Lower lobe of right lung (tissue), 2 donors: Measurements from ENCODE around the gene HNRNPU. TPM values are rescaled to one million over a fixed set of nuclear protein-coding genes. Genes with fewer than 3 reads are reported as not detected.

ENCODE experiments used
- ATAC-seq, 2 donors: fragments of 200-7000 bp; cut with Tn5 transposase; one replicate each; pipeline ENCODE4 v1.9.1; 2020 to 2022; ENCODE audit warnings: mild to moderate bottlenecking in 2 of 2, moderate library complexity in 2 of 2
- DNase-seq: peaks from one replicate; pipeline ENCODE4 v3.0.0-alpha.2; 2020
- H3K27ac ChIP-seq: fragments of 200-600 bp; one replicate; pipeline ENCODE4 v1.8.0; 2022
- H3K27me3 ChIP-seq: fragments of 200-600 bp; one replicate; pipeline ENCODE4 v1.8.0; 2022; ENCODE audit warnings: low read depth
- H3K36me3 ChIP-seq: fragments of 200-600 bp; one replicate; pipeline ENCODE4 v1.8.0; 2022; ENCODE audit warnings: mild to moderate bottlenecking
- H3K4me1 ChIP-seq: fragments of 200-600 bp; one replicate; pipeline ENCODE4 v1.8.0; 2022
- H3K4me3 ChIP-seq: fragments of 200-600 bp; one replicate; pipeline ENCODE4 v1.8.0; 2022; ENCODE audit warnings: mild to moderate bottlenecking
- H3K9me3 ChIP-seq: fragments of 200-600 bp; one replicate; pipeline ENCODE4 v1.8.0; 2022
- intact Hi-C: fragments of 100-400 bp; cut with DNase I; formaldehyde crosslinking; loops from one replicate; pipeline ENCODE4 v1.11.0; 2022
- total RNA-seq: library from RNA; stranded (reverse); fragmentation: NEBNext Ultra II Directional; extraction: Animal tissue kit (Norgen Biotek cat#: 25700); gene quantifications from one replicate; pipeline ENCODE4 v1.2.1, GENCODE V29; 2021
- TF ChIP-seq, protein P1 (sequence below): fragments of 200-600 bp; IDR thresholded peaks from one replicate; pipeline ENCODE4 v1.8.0; 2022; ENCODE audit warnings: antibody characterized with exemption, mild to moderate bottlenecking
- donor health status: DM: no; HTN: yes; CAD: no; lungs with severe emphysema.

Gene HNRNPU
- total RNA-seq, 1 donor from 2014 or later = 279 TPM

DNA sequence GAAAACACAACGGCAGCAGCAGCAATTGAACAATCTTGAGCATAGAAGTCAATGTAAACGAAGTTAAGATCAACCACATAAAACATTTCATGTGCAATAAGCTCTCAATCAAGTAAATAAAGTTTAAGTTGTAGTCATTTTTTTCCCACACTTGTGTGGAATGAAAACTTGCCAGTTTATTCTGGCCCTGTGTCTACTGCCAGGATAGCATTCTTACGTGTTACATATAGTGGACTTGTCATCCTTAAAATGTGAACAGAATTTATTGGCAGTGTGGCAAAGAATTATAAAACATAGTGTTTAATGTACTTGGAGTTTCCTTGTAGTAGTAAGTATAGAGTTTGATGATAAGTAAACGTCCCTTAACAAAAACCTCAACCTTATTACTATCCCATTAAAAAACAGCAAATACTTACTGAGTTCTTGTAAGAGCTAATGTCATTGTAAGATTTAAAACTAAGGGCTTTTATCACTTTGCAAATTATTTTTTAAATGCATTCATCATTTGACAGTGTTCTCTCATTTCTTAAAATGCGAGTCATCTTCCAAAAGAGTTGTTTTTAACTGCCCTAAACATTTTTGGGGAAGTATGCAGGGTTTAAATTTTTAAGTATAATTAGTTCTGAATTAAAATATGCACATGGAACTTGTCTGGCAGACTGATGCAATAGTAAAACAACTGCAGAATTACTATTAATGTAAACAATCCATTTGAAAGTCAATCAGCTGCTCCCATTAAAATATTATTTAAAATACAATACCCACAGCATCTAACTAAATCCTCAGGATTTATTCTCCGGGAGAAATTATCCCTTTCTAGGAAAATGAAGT, 21.0 kb downstream of the HNRNPU start:
- TF ChIP-seq, protein P1, sequence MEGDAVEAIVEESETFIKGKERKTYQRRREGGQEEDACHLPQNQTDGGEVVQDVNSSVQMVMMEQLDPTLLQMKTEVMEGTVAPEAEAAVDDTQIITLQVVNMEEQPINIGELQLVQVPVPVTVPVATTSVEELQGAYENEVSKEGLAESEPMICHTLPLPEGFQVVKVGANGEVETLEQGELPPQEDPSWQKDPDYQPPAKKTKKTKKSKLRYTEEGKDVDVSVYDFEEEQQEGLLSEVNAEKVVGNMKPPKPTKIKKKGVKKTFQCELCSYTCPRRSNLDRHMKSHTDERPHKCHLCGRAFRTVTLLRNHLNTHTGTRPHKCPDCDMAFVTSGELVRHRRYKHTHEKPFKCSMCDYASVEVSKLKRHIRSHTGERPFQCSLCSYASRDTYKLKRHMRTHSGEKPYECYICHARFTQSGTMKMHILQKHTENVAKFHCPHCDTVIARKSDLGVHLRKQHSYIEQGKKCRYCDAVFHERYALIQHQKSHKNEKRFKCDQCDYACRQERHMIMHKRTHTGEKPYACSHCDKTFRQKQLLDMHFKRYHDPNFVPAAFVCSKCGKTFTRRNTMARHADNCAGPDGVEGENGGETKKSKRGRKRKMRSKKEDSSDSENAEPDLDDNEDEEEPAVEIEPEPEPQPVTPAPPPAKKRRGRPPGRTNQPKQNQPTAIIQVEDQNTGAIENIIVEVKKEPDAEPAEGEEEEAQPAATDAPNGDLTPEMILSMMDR = no peak
- ATAC-seq (no peak), DNase-seq (no peak)
- Histone ChIP-seq H3K27me3 (no peaks in the 10 kb centered on the region), H3K4me3 (no peak overlapping the region), H3K9me3 (no peaks in the 10 kb centered on the region), H3K36me3 (peaks cover 85% of the 10 kb centered on the region), H3K27ac (no peak overlapping the region), H3K4me1 (peaks cover 23% of the 10 kb centered on the region)
- intact Hi-C loops = no loop called here

DNA sequence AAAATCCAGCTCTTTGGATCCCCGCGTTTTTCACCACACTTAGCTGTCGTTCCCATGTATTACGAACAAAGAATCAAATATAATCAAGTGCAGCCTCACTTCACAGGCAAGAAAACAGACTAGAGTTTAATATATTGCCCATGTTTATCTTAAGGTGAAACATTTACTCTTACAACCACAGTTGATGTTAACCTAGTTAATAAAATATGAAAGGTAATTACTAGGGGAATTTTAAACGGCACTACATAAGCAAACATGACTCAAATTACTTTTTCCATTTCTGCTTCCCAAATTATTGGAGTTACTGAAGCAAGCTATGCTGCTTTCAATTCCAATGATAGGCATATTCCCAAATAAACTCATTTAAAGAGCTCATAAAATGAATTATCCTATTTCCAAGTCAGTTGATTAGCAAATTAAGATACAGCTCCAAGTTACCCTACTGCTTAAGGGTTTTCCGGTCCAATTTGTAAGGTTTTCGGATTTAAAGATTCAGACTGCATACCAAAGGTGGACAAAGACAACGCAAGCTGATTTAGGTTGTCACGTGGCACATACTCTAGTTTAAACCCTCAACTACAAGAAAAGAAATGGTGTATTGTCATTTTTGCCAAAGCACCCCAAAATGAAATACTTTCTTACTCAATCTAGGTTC, 22.9 kb downstream of the HNRNPU start:
- Histone ChIP-seq H3K4me3 (no peak overlapping the region), H3K27ac (no peak overlapping the region), H3K27me3 (no peaks in the 10 kb centered on the region), H3K4me1 (peaks cover 40% of the 10 kb centered on the region), H3K9me3 (no peaks in the 10 kb centered on the region), H3K36me3 (peaks cover 74% of the 10 kb centered on the region)
- intact Hi-C loops = no loop called here
- TF ChIP-seq, protein P1 = no peak
- ATAC-seq (no peak), DNase-seq (no peak)

DNA sequence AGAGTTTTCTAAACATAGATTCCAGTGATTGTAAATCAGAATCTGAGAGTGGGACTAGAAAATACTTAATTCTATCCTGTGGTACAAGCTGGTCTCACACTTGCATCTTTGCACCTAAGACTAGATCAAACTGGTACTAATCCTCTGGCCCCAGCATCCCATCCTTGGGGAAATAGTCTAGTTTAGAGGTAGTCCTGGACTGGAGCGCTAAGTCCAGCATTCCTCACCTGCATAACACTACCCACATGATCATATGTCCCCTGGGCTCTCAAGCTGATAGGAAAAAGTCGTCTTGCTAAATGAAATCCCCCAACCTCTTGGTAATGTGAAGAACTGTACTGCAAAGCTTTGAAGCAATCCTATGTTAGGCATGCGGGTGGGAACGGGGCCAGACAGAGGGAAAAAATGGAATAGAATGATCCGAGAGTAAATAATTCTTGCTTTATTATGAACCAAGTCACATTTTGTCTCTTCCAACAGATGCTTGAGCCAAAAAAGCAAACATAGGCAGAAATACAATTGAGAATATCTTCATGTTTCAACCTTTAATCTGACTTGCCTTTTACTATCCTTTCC, 24.0 kb downstream of the HNRNPU start:
- DNase-seq (no peak), ATAC-seq (no peak)
- no peaks in the 10 kb centered on the region for H3K27me3 ChIP-seq
- no peak overlapping the region for H3K27ac ChIP-seq
- intact Hi-C loops = no loop called here
- H3K4me3 ChIP-seq = no peak overlapping the region
- H3K4me1 ChIP-seq = peaks cover 45% of the 10 kb centered on the region
- H3K36me3 ChIP-seq = peaks cover 63% of the 10 kb centered on the region
- TF ChIP-seq, protein P1 = no peak
- no peaks in the 10 kb centered on the region for H3K9me3 ChIP-seq

DNA sequence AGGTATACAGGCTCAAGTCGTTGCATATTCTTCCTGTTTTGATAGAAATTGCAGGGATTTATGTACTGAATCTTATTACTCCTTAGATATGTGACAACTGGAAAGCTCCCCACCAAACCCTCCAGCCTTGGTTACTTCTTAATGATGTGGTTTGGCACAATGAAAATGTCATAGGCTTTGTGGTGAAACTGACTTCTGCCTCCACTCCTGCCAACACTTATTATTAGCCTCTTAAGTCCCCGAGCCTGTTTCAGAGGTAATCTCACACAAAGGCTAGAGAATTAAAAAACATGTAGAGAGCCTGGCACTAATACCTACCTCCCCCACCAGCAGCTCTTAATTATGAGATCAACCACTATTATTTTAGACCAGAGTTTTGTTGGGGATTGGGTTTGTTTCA, 24.7 kb downstream of the HNRNPU start:
- Histone ChIP-seq H3K9me3 (no peaks in the 10 kb centered on the region), H3K4me3 (no peak overlapping the region), H3K27me3 (no peaks in the 10 kb centered on the region), H3K27ac (no peak overlapping the region), H3K4me1 (peaks cover 45% of the 10 kb centered on the region), H3K36me3 (peaks cover 56% of the 10 kb centered on the region)
- intact Hi-C loops = no loop called here
- DNase-seq (no peak), ATAC-seq (no peak)
- TF ChIP-seq, protein P1 = no peak

DNA sequence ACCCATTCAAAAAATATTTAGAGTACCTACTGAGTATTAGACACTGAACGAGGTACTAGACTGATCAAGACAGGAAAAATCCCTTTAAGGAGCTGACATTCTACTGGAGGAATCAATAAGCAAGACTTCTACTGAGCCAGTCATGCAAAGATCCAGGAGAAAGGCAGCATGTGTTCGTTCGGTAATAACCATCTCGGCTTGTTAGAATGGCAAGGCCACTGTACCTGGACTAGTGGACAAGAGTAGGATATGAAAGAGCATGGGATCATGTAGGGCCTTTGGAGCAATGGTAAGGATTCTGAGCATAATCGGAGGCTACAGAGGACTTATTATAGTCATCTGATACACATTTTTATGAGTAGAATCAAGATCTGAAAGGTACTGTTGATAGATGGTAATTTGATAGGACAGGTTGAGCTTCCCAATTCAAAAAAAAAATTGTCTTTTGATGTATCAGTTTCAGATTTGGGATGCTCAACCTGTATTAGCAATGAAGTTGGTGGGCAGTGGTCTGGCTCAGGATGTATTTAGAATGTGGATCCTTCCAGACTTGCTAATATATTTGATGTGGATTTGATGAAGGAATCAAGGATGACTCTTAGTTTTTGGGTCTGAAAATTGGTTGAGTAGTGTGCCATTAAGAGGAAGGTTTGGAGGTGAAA, 26.6 kb downstream of the HNRNPU start:
- intact Hi-C loops = no loop called here
- ATAC-seq (no peak), DNase-seq (no peak)
- no peaks in the 10 kb centered on the region for H3K9me3 ChIP-seq
- peaks cover 50% of the 10 kb centered on the region for H3K4me1 ChIP-seq
- H3K4me3 ChIP-seq = no peak overlapping the region
- no peak overlapping the region for H3K27ac ChIP-seq
- TF ChIP-seq, protein P1 = no peak
- H3K27me3 ChIP-seq = no peaks in the 10 kb centered on the region
- H3K36me3 ChIP-seq = peaks cover 37% of the 10 kb centered on the region
